OCI-LY1 (cell line): Measurements from ENCODE around the gene CD38.

ENCODE experiments used
- CTCF ChIP-seq: fragments of 200-600 bp; sonication (generic), shearing (Covaris generic); IDR thresholded peaks from 2 replicates; pipeline ENCODE4 v1.5.1; 2017; ENCODE audit warnings: mild to moderate bottlenecking, antibody characterized with exemption, low read length, moderate library complexity, mixed read lengths
- EZH2 ChIP-seq: fragments of 200-600 bp; sonication (generic), shearing (Covaris generic); IDR thresholded peaks from 2 replicates; pipeline ENCODE4 v1.8.0; 2017; ENCODE audit warnings: borderline replicate concordance, mixed run types, mild to moderate bottlenecking, antibody characterized with exemption, low read length, moderate library complexity, mixed read lengths

GRCh38 chr4:15784959-15785634, 7.0 kb downstream of the CD38 start:
- TF ChIP-seq CTCF: no peak
- no peak for TF ChIP-seq EZH2
